Stimulated activated CD8-positive, alpha-beta memory T cell treated with anti-CD3 and anti-CD28 coated beads, Interleukin-4, amount 100 ng/mL, for 48 hours (primary cell): ENCODE results near the gene SERPINA5.
"Not testable (repeated sequence)": the region's sequence is repeated elsewhere in the genome, so short reads cannot be mapped to it uniquely, and the experiment has no call there.

Experiments
- DNase-seq: peaks from one replicate; pipeline ENCODE4 v3.0.0-alpha.2; 2020

The SERPINA5 gene

GRCh38 chr14:94608966-94609365 lies 27.7 kb downstream of the SERPINA5 start:
- not testable (repeated sequence) for DNase-seq

DNA sequence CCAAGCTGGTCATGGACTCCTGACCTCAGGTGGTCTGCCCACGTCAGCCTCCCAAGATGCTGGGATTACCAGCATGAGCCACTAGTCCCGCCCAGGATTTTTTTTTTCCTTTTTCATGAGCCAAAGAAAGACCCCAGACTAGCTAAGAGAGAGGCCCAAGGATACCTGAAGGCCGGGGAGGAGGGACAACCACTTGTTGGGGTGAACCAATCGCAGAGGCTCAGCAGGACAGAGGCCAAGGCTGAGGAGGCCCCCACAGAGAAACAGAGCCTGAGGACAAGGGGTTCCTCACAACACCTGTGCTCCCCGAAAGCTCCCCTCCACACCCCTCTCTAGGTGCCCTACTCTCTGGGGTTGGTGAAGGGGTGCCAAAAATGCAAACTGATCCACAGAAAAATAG lies 30.0 kb downstream of the SERPINA5 start:
- DNase-seq, result no peak

DNA sequence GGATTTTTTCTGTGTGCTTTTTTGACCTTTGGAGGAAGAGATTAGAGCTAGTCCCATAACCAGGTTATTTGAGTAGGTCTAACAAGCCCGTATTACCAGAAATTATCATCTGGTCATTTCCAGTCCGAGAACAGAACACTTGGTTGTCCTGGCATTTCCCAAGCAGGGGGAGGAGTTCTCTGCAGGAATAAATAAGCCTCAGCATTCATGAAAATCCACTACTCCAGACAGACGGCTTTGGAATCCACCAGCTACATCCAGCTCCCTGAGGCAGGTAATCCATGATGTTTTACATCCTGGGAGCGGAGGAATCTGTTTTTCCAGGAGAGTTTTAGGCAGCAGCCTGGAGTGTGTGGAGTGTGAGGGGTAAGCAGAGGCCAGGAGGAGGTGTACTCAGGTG lies 30.9 kb downstream of the SERPINA5 start, which contains the start of gene SERPINA3:
Gene SERPINA3, plus strand, starts transcription at position 218 of the 400 bp plus-strand sequence. CDS start 2,051 bp downstream, outside the sequence.
- DNase-seq, result no peak

GRCh38 chr14:94612580-94613554 lies 31.6 kb downstream of the SERPINA5 start:
- no peak for DNase-seq

DNA sequence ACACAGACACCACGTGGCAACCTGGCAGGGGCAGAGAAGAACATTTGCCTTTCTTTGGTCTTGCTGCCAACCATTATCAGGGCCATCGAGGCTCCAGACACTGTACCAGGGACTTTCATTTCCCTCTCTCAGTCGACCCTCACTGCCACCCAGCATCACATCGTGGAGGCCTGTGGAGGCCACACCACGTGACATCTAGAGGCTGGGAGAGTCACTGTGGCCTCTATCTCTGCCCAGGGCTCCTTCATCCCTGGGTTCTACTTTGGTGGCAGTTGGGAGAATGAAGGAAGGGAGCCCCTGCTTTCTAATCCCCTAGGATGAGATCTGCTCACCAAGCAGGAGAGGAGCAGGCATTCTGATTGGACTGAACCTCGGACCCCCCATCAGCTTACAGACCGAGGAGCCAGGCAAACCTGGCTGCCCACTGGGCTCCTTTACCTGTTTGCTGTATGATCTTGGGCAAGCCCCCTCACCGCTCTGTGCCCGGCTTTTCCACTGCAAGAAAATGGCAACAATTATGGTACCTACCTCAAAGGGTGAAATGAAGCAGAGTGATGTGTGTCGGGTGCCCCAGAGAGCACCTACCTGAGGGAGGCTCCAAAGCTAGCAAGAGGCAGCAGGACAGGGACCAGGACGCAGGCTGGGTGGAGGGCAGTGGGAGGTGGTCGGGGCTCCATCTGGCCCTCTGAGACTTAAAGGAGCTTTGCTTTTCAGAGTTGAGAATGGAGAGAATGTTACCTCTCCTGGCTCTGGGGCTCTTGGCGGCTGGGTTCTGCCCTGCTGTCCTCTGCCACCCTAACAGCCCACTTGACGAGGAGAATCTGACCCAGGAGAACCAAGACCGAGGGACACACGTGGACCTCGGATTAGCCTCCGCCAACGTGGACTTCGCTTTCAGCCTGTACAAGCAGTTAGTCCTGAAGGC lies 32.8 kb downstream of the SERPINA5 start:
- DNase-seq, result no peak

DNA sequence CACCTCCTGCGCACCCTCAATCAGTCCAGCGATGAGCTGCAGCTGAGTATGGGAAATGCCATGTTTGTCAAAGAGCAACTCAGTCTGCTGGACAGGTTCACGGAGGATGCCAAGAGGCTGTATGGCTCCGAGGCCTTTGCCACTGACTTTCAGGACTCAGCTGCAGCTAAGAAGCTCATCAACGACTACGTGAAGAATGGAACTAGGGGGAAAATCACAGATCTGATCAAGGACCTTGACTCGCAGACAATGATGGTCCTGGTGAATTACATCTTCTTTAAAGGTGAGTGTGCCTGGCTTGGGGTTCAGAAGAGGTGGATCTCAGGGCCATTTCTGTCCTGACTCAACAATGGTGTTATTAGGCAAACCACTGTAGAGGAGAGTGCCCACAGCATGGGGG lies 33.6 kb downstream of the SERPINA5 start:
- no peak for DNase-seq

- no peak for DNase-seq
Measured at GRCh38 chr14:94615254-94615653, 34.0 kb downstream of the SERPINA5 start.

DNA sequence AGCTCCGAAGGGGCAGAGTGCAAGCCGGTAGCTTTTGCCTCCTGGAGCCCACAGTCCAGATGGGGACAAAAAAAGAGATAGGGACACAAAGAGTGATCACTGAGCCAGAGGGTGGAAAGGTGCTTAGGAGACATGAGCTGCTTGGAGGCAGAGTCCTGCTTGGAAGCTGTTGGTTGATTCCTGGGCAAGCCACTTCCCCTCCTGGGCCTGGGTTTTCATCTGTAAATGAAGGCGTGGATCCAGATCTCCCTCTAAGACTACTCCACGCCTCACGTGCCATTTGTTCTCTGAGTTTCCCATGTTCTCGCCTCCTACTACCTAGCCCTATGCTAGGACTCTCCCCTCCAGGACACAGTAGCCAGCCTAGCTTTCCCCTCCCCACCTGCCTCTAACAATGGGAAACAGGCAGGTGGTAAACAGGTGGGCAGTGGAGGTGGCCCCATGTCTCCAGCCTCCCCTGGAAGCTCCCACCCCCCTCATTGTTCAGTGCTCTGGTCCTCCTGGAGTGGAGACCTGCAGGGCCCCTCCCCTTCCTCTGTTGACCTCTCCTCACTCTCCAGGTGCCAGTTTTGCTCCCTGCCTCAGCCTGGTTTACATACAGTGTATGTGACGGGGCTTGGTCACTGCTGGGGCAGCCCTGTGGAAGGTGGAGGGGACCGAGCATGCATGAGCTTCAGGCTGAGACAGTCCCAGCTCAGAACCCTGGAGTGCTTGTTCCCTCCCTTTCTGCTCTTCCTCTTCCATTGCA lies 34.8 kb downstream of the SERPINA5 start:
- DNase-seq, result no peak

GRCh38 chr14:94617366-94617941 lies 36.2 kb downstream of the SERPINA5 start:
- no peak for DNase-seq

DNA sequence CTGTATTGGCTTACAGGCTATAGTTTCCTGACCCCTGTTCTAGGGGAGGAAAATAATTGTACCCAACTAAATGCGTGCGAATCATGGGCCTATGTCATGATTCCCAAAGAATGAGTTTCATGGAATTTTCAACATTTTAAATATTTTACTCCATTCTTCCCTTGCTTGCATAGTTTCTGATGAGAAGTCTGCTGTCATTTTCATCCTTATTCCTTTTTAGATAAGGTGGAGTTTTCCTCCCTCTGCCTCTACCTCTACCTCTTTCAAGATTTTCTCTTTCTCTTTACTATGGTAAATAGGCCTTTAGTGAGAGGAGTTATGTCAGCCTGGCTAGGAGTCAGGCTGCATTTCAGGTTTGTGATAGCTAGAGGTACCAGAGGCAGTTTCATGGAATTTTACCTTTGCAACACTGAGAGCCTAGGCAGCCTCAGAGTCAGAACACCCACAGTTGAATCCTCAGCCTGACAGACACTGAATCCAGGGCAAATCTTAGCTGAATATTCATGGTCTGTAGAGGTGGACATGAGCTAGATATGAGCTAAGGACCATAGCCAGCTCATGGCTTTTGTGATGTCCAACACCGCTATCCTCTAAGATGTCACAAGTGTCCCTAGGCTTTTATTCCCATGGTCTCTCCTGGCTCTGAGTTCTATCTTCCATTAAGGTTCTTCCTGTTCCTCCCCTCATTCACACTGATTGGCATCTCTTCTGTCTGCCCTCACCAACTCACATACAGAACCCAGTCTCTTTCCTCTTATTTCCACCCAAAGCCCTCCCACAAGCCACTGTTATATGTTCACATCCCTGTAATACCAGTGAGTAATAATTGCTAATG lies 37.0 kb downstream of the SERPINA5 start:
- DNase-seq, result no peak

GRCh38 chr14:94619297-94619696 lies 38.1 kb downstream of the SERPINA5 start:
- no peak for DNase-seq

GRCh38 chr14:94620597-94620996 lies 39.4 kb downstream of the SERPINA5 start:
- DNase-seq, result no peak

DNA sequence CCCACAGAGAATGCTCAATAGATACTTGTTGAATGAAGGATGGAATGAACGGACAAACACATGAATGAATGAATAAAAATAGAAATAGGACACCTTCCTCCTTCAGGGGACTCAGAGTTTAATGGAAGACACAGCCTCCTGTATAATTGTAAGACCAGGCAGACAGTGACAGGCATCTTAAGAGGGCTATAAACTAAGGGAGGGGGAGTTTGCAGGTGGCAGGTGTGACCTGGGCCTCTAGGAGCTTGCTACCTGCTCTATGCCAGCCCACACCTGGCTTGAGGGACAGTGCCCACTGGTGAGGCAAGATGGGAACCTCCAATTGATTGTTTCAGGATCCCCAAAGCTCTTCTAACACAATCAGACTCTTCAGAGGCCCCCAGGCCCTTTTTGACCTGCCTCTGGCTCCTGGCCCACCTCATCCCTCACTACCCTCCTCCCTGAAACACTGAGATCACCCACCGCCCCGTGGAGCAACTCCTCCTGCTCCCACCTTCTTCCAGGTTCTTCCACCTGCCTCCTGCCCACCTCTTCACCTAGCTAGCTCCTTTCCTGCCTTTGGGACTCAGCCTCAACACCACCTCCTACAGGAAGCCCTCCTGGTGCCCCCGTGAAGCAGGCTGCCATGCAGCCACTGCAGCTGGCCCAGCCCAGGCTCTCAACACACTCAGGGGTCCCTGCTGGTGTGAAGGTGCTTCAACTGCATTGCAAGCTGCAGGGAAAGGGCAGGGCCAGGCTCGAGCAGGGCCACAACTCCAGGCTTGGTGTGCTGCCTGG lies 40.3 kb downstream of the SERPINA5 start:
- DNase-seq, result no peak

DNA sequence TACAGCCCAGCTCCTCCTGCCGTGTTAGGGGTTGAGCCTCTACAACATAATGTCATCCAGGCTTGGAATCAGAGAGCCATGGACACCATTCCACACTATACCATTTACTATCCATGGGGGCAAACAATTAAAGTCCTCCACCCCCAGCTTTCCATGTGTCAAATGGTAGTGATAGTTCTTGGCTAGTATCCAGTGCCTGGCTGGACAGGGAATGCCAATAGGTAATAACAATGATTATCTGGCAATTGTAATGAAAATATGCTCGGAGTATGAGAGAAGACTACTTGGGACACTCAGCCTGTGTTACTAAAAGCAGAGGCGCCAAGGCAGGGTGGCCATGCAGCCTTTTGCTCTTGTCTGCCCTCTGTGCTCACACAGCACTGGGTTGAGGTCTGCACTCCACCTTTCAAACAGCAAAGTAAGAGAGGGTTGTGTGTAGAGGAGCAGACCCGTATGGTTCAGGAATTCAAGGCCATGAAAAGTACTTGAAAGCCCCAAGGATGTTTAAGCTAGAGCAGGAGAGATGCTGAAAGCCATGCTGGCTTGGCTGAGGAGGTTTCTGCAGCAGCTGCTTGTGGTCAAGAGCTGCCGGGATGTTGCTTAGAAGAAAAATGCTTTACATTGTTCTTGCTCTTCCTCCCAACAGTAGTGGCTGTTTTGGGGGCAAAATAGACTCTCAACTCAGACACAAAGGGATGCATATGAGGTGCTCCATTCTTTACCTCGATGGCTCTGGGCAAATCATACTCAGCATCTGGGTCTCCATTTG lies 41.6 kb downstream of the SERPINA5 start:
- DNase-seq, result no peak

DNA sequence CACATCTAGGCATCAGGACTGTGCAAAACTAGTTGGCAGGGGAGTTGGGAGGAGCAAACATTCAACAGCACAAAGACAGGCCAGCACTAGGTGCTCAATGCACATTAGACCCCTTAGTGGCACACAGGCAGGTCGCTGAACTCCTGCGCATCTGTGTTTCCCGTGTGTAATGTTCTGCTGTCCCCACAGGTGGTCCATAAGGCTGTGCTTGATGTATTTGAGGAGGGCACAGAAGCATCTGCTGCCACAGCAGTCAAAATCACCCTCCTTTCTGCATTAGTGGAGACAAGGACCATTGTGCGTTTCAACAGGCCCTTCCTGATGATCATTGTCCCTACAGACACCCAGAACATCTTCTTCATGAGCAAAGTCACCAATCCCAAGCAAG lies 42.2 kb downstream of the SERPINA5 start:
- DNase-seq, result no peak

DNA sequence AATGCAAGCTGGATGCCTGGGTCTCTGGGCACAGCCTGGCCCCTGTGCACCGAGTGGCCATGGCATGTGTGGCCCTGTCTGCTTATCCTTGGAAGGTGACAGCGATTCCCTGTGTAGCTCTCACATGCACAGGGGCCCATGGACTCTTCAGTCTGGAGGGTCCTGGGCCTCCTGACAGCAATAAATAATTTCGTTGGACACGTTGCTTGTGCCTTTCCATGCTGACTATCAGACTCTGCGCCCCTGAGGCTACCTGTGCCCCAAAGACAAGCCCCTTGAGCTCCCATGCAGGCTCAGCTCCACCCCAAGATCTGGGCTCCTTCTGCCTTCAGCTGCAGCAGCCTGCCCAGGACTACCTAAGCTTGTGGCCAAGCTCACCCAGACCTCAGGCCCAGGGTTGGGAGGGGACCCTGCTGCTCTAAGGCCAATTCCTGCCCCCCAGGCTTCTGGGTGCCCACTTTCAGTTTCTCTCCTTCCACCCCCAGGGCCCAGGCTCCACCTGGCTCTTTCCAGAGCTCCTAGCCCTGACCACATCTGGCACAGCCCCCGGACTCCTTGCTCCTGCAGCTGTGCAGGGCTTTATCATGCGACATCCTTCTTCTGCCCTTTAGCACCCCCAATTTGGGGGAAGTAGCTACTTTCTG lies 42.8 kb downstream of the SERPINA5 start:
- DNase-seq, result no peak

GRCh38 chr14:94624537-94625352 lies 43.5 kb downstream of the SERPINA5 start:
- no peak for DNase-seq

GRCh38 chr14:94625353-94625635 lies 44.1 kb downstream of the SERPINA5 start:
- no peak for DNase-seq

- DNase-seq, result no peak
Measured at GRCh38 chr14:94628578-94628977, 47.4 kb downstream of the SERPINA5 start.
